Esophagus squamous epithelium (tissue), 4 donors: ENCODE data around the gene VIPR2.

Experiments
- POLR2A ChIP-seq, 4 donors: fragments of 450-650 bp; IDR thresholded peaks; one replicate each; pipeline ENCODE4 v1.6.1; 2017; ENCODE audit warnings: antibody characterized with exemption in 4 of 4, mild to moderate bottlenecking in 4 of 4, moderate library complexity in 3 of 4
- TF ChIP-seq, protein P1 (sequence below), 6 experiments: fragments of 450-650 bp in 4 of 6; fragments of 200-600 bp in 2 of 6; sonication (generic) in 2 of 6; IDR thresholded peaks; one replicate each; pipeline ENCODE4 v1.5.1; 2016 to 2019; ENCODE audit warnings: antibody characterized with exemption in 6 of 6, mild to moderate bottlenecking in 4 of 6, moderate library complexity in 4 of 6

DNA sequence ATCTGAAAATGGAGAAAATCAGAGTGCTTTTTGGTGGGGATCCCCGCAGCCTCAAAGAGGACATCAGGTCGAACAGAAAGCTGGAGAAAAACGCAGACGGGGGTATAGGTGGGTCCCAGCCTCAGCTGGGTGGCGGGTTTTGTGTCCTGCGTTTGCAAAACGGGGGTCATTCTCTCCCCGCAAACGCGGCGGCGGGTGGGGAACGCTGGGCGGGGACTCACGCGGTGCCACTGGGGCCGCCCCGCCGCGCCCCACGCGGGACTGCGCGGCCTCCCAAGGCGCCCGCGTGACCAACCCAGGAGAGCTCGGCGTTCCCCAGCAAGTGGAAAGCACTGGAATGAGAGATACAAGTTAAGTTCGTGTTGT, 806 bp upstream of the VIPR2 start:
- TF ChIP-seq, protein P1, sequence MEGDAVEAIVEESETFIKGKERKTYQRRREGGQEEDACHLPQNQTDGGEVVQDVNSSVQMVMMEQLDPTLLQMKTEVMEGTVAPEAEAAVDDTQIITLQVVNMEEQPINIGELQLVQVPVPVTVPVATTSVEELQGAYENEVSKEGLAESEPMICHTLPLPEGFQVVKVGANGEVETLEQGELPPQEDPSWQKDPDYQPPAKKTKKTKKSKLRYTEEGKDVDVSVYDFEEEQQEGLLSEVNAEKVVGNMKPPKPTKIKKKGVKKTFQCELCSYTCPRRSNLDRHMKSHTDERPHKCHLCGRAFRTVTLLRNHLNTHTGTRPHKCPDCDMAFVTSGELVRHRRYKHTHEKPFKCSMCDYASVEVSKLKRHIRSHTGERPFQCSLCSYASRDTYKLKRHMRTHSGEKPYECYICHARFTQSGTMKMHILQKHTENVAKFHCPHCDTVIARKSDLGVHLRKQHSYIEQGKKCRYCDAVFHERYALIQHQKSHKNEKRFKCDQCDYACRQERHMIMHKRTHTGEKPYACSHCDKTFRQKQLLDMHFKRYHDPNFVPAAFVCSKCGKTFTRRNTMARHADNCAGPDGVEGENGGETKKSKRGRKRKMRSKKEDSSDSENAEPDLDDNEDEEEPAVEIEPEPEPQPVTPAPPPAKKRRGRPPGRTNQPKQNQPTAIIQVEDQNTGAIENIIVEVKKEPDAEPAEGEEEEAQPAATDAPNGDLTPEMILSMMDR (IDR thresholded peaks at IDR 0.05): no peak
- TF ChIP-seq POLR2A (IDR thresholded peaks at IDR 0.05): no peak
